Bronchus fibroblast of lung (primary cell): ENCODE measurements around the gene RTF1. TPM values are rescaled to one million over a fixed set of nuclear protein-coding genes. Genes with fewer than 3 reads are reported as not detected.

Experiments used
- total RNA-seq: library from RNA; depleted of rRNA; stranded (reverse); fragments of >200 nt; gene quantifications from 2 replicates; pipeline ENCODE4 v1.2.3, GENCODE V29; 2015

Gene RTF1
- 13.4 and 15.5 TPM in 2 replicates for total RNA-seq

DNA sequence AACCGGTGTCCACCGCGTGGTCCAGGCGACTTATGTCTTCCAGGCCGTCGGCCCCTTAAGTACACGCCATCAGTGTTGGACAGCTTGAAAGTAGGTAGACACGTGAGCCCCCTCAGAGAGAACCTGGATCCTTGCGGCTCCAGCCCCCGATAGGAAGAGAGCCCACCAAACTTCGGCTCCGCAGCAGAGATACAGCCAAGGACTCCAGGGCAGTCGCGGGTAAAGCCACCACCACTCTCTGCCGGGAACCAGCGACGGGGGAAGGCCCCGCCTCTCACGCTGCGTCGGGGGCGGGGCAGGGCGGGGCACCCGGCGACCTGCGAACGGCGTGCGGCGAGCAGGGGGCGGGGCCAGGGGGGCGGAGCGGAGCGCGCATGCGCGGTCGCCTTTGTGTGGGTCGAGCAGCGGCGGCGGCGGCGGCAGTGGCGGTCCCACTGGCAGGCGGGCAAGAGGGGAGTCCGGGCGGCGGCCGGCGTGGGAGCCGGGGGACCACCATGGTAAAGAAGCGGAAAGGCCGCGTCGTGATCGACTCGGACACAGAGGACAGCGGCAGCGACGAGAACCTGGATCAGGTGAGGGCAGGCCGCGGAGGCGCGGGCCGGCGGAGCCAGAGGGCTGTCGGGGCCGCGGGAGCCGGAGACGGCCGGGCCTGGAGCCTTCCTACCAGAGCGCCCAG is at the start of gene RTF1:
RTF1 (plus strand) TSS at position 354 of the 676 bp plus-strand sequence; CDS start at position 375, 21 bp downstream.

DNA sequence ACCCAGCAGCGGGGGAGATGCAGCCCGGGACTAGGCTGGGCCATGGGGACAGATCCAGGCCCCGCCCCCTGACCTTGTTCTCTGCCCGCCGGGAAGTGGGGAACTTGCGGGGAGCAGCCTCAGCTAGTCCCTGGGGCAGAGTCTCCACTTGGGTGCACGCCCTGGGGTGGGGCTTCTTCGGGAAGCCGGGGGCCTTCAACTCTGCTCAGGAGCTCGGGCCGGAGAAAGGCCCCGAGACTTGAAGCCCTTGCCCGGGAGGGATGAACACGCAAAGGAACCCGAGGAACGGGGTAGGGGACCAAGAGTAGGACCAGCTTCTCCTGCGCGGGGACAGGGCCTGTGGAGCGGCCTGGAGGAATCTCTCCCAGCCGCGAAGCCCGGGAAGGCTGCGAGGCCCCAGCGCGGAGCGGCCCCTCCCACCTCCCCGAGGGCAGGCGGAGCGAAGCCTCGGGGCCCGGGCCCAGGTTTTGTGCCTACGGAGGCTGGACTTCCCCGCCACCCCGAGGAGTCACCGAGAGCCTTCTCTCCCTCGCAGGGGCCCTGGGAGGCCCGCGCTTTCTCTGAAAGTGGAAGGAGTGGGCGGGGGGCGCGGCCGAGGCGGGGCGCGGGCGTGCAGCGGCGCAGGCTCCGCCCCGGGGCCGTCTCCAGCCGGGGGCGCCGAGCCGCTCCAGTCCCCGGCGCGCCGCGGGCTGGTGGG is 76.5 kb downstream of the RTF1 start, which contains the start of gene ITPKA:
ITPKA (plus strand) TSS at position 670 of the 697 bp plus-strand sequence. CDS start 54 bp downstream, outside the sequence.

DNA sequence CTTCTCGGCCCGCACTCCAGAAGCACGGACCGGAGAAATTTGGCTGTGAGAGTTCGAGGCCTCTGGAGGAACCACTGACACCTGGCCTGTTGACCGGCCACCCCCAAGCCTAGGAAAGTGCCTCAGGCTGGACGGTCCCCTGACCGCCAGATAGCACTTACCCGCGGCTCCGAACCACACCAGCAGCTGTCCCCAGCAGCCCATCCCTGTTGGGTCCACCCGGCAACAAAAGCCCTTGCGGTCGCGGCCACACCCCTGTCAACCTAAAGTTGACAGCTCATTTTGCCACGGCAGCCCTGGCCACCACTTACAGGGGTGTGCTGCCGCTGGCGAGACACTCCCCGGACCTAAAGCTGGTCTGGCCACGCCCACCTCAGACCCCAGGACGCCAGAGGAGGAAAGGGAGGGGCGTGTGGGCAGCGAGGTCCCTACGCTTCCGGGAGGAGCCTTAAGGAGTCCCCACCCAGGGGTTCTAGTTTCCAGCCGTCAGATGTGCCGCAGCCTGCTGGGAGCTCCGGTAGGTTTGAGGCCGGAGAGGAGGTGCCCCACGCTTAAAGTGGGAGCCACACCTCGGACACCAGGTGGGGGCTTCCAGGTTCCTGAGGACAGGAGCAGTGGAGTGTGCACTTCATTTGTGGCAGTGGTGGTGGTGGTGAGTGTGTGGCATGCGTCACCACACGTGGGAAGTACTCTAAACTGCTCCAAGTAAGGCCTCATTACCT is 96.8 kb downstream of the RTF1 start, which contains the start of gene LTK:
LTK (minus strand) TSS at position 322 of the 722 bp plus-strand sequence; CDS start at position 204, 118 bp downstream.

Other genes starting within 250 kb of the RTF1 start
- not detected in 2 replicates for gene EXD1, start 186.3 kb upstream of the RTF1 start, total RNA-seq
- gene CHP1, start 185.8 kb upstream of the RTF1 start, total RNA-seq = 160 and 167 TPM in 2 replicates
- 21.3 and 24.2 TPM in 2 replicates for gene OIP5, start 84.5 kb upstream of the RTF1 start, total RNA-seq
- gene NUSAP1, start 84.2 kb upstream of the RTF1 start, total RNA-seq = 106 and 111 TPM in 2 replicates
- 20.1 and 25.4 TPM in 2 replicates for gene NDUFAF1, start 14.6 kb upstream of the RTF1 start, total RNA-seq
- 12.4 and 15.6 TPM in 2 replicates for gene ITPKA, start 76.8 kb downstream of the RTF1 start, total RNA-seq
- 0.50 and 0.59 TPM in 2 replicates for gene LTK, start 96.7 kb downstream of the RTF1 start, total RNA-seq
- 16.8 TPM in 2 replicates for gene RPAP1, start 127.2 kb downstream of the RTF1 start, total RNA-seq
- gene TYRO3, start 142.1 kb downstream of the RTF1 start, total RNA-seq = 3.9 and 6.4 TPM in 2 replicates
- gene MGA, start 243.3 kb downstream of the RTF1 start, total RNA-seq = 7.4 and 7.7 TPM in 2 replicates